Choroid plexus epithelial cell (primary cell): ENCODE results near the gene PAX2.

Experiments used
- DNase-seq: peaks from one replicate; pipeline ENCODE4 v3.0.0-alpha.2; 2010; ENCODE audit warnings: low read depth
- H3K4me3 ChIP-seq: 2 replicates; pipeline ENCODE4 v1.5.1; 2011; ENCODE audit warnings: low read depth, mild to moderate bottlenecking, control low read depth, low read length, moderate library complexity
- CTCF ChIP-seq: conservative IDR thresholded peaks from 2 replicates; pipeline ENCODE4 v1.5.1; 2011; ENCODE audit warnings: low read depth, mild to moderate bottlenecking, control low read depth, inconsistent platforms, low read length, moderate library complexity

Gene PAX2

GRCh38 chr10:100736144-100736808, 9.1 kb upstream of the PAX2 start:
- H3K4me3 ChIP-seq, result no peak overlapping the region
- TF ChIP-seq CTCF, result no peak
- no peak for DNase-seq

GRCh38 chr10:100736809-100737354, 8.5 kb upstream of the PAX2 start:
- DNase-seq, result no peak
- no peak for TF ChIP-seq CTCF
- no peak overlapping the region for H3K4me3 ChIP-seq

- no peak for DNase-seq
- H3K4me3 ChIP-seq, result no peak overlapping the region
- no peak for TF ChIP-seq CTCF
Measured at GRCh38 chr10:100737355-100738054, 7.9 kb upstream of the PAX2 start.

- no peak for TF ChIP-seq CTCF
- no peak overlapping the region for H3K4me3 ChIP-seq
- no peak for DNase-seq
Measured at GRCh38 chr10:100738055-100738827, 7.1 kb upstream of the PAX2 start.

- DNase-seq, result no peak
- H3K4me3 ChIP-seq, result no peak overlapping the region
- TF ChIP-seq CTCF, result no peak
Measured at GRCh38 chr10:100739517-100740368, 5.6 kb upstream of the PAX2 start.

GRCh38 chr10:100740476-100741377, 4.7 kb upstream of the PAX2 start:
- DNase-seq, result no peak
- H3K4me3 ChIP-seq, result no peak overlapping the region
- TF ChIP-seq CTCF, result no peak
